SU-DHL-6 (cell line): ENCODE results near the gene ATP2A3.

Experiments used
- CTCF ChIP-seq: fragments of 200-600 bp; sonication (generic); IDR thresholded peaks from one replicate; pipeline ENCODE4 v1.5.1; 2017; ENCODE audit warnings: antibody characterized with exemption, mild to moderate bottlenecking, low read length, moderate library complexity; ENCODE audit not compliant: insufficient read depth, poor library complexity, severe bottlenecking
- EZH2phosphoT487 ChIP-seq: fragments of 200-600 bp; sonication (generic), shearing (Covaris generic); conservative IDR thresholded peaks from 2 replicates; pipeline ENCODE4 v1.6.1; 2018; ENCODE audit warnings: mild to moderate bottlenecking, antibody characterized with exemption, low read length, moderate library complexity, mixed read lengths

- TF ChIP-seq CTCF (no peak), EZH2phosphoT487 (no peak)
Measured at GRCh38 chr17:3995067-3995466, 30.8 kb upstream of the ATP2A3 start.
